HG03135 (cell line): Measurements from ENCODE around the gene PES1.
"Not testable (repeated sequence)": the region's sequence is repeated elsewhere in the genome, so short reads cannot be mapped to it uniquely, and the experiment has no call there.

ENCODE experiments used
- ATAC-seq: cut with Tn5 transposase; IDR thresholded peaks from one replicate; pipeline ENCODE4 v1.9.1; 2021; ENCODE audit warnings: mild to moderate bottlenecking, moderate library complexity; ENCODE audit not compliant: unreplicated experiment

Gene PES1

DNA sequence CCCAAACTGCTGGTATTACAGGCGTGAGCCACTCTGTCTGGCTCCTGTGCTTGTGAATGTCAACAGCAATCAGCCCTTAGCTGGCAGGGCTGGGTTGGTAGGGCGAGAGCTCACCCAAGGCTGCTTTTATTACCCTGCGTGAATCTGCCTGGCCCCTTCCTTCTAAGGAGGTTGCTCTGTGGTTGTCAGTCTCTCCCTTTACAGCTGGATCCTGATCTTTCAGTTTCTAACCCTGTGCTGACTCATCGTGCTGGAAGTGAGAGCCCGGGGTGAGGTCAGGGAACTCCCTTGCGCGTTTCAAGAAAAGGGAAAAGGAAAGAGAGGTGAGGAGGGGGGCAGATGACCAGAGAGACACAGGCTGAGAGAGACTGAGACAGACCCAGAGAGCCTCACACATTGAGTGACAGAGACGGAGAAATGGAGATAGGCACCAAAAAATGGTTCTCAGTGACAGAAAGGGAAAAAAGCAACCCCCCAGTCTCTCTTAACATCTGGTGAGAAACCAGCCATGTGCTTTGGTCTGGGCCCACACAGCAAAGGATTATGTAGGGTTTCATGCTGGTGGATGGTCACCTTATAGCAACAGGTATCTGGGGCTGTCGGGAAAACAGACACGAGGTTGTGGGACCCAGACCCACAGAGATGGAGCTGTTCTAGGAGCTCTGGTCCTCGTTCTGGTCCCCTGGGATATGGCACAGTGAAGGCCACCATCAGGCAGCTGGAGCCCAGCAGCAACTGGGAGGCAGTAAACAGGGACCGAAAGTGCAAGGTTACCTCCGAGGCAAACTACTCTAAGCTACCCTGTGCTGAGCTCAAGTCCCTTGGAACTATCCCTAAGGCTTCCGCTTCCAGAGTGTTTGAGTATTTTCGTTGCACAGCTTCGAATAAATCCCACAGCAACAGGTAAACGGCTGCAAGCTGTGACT is 17.8 kb upstream of the PES1 start:
- no peak for ATAC-seq

DNA sequence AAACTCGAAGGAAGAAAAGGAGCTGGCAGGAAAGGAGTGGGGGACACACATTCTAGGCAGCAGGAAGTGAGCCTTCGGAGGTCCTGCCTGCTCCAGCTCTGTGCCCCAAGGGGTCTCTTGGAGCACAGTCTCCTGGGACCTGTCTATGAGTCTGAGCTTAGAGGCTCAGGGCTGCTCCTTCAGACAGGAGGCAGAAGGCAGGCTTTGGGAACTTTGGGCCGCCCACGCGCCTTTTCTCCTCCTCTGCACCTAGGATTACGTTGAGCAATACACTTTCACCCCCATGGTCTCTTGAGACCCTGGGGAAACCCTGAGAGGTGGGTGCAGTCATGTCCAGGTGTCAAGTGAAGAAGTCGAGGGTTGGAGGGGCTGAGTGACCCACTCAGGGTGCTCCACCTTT is 16.2 kb upstream of the PES1 start:
- no peak for ATAC-seq

- peak; percentile 9 for ATAC-seq
Observed at GRCh38 chr22:30607300-30607930, 15.7 kb upstream of the PES1 start.

DNA sequence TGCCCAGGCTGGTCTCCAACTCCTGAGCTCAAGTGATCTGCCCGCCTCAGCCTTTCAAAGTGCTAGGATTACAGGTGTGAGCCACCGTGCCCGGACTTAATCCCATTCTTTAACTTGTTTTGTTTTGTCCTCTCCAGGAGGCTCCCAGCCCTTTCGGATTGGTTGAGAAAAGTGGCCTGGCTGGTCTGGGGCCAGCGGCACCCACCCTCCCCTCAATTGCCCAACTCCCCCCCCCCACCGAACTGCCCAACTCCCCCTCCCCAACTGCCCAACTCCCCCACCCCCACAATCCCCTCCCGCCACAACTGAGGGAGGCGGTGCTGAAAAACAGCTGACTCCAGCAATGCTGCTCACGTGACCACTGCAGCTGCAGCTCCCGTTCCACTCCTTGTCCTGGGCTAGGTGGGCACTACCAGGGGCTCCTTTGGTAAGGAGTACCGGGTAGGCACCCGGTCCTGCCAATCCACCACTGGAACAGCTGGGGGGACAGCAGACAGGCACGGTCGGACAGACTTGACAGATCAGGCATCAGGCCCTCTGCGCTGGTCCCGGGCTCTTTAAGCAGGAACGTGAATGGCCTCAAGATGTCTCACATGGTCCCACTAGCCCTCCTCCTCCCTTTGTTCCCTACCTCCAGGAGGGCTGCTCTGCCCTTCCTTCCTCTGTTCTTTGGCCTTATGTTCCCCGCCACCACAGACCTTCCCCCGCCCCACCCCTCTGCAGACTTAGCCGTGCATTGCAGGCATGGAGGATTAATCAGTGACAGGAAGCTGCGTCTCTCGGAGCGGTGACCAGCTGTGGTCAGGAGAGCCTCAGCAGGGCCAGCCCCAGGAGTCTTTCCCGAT is 15.0 kb upstream of the PES1 start, which contains the start of gene TCN2:
TCN2 (plus strand) TSS at position 720 of the 845 bp plus-strand sequence. CDS start 158 bp downstream, outside the sequence.
- ATAC-seq, result peak; percentile 46

DNA sequence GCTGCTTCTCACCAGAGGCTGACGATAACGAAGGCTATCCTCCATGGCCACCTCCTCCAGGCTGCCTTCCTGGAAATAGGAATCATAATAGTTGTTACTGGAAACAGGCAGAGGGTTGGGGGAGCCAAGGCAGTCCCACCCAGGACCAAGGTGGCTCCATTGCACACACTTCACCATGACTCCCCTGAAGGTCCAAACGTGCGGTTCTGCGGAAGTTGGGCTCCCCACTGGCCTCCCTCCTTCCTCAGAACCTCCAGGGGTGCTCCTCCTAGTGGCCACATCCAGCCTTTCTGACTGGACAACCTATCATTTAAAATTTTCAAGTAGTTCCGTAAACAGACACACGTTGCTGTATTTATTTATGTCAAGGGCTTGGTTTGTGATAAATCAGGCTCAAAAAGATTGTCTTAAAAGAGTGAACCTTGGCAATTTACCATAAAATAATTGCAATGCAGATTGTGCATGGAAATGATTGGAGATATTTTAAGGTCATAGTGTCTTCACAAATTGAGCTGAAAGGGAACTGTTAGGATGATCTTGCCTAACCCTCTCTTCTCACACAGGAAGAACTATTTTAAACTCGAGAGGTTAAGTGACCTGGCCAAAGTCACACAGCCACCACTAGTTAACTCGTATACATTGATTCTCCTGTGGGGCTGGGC is 13.9 kb upstream of the PES1 start:
- no peak for ATAC-seq

DNA sequence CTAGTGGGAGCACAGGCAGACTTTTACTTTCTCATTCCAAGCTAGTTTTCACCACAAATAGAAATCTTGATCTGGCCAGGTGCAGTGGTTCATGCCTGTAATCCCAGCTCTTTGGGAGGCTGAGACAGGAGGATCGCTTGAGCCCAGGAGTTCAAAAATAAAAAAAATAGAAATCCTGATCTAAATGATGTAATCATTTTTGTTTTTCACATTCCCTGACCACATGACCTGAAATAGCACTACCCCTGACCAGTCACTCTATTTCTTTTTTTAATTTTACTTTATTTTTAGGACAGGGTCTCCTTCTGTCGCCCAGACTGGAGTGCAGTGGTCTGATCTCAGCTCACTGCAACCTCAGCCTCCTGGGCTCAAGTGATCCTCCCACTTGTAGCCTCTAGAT is 13.0 kb upstream of the PES1 start:
- ATAC-seq, result no peak

- ATAC-seq, result no peak
Observed at GRCh38 chr22:30603801-30604200, 12.1 kb upstream of the PES1 start.

GRCh38 chr22:30602049-30602448 is 10.3 kb upstream of the PES1 start:
- no peak for ATAC-seq

GRCh38 chr22:30601464-30601863 is 9.8 kb upstream of the PES1 start:
- no peak for ATAC-seq

DNA sequence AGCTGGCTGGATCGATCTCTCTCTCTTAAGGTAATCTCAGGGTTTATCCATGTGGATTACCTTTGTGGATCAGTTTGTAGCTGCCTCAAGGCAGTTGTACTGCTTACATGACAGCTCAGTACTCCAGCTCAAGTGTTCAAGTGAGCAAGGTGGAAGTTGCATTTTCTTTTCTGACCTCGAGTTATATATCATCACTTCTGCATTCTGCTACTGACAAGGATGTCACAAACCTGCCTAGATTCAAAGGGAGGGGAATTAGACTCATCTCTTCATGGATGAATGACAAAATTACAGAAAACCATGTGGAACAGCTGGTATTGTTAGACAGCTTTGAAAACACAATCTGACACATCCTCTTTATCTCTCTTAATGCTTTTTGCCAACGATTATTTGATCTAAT is 9.2 kb upstream of the PES1 start:
- ATAC-seq, result no peak

DNA sequence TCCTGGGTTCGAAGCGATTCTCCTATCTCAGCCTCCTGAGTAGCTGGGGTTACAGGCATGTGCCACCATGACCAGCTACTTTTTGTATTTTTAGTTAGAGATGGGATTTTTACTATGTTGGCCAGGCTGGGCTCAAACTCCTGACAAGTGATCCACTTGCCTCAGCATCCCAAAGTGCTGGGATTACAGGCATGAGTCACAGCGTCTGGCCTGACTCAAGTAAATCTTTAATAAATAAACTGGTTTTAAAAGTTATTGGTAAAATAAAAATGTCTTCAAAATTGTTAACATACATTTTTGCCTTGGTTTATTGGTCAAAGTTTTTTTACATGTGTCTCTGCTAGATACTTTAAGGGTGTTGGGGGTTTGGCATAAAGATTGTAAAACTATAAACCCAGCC is 7.3 kb upstream of the PES1 start:
- no peak for ATAC-seq

DNA sequence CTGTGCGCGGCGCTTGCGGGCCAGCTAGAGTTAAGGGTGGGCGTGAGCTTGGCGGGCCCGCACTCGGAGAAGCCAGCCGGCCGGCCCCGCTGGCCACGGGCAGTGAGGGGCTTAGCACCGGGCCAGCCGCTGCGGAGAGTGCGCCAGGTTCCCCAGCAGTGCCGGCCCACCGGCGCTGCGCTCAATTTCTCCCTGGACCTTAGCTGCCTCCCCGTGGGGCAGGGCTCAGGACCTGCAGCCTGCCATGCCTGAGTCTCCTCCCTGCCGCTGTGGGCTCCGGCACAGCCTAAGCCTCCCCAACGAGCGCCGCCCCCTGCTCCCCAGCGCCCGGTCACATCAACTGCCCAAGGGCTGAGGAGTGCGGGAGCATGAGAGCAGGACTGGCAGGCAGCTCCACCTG is 5.2 kb upstream of the PES1 start:
- no peak for ATAC-seq

DNA sequence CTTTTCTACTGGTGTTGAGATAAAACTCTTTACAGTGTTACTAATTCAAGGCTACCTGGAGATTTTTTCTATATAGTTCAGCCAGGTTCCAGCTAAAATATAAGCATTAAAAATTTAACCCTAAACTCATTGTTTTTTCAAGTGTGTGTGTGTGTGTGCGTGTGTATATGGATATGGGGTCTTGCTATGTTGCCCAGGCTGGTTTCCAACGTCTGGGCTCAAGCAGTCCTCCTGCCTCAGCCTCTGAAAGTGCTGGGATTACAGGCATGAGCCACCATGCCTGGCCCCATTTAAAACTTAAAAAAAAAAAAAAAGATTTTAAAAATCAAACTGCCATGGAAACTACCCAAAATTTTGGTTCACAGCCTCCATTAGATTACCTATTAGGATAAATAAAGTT is 4.5 kb upstream of the PES1 start:
- no peak for ATAC-seq

- not testable (repeated sequence) for ATAC-seq
Observed at GRCh38 chr22:30592360-30592713, 627 bp upstream of the PES1 start.

DNA sequence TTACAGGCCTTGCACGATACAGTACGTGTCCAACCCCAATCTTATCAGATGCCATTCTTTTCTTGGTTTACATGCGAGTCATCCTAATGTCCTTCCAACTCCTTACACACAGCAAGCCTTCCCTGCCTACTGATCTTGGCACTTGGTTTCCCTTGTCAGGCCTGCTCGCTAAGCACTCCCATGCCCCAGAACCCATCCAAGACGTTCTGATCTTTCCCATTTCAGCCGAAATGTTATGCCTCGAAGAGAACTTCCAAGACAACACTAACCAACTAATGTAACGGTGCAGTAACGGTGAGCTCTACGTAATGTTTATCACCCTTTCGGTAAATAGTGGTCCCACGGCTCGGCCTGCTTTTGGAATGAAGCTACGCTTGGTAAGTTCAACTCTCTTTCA is 521 bp downstream of the PES1 start:
- no peak for ATAC-seq

GRCh38 chr22:30586414-30586813 is 5.3 kb downstream of the PES1 start:
- ATAC-seq, result no peak

DNA sequence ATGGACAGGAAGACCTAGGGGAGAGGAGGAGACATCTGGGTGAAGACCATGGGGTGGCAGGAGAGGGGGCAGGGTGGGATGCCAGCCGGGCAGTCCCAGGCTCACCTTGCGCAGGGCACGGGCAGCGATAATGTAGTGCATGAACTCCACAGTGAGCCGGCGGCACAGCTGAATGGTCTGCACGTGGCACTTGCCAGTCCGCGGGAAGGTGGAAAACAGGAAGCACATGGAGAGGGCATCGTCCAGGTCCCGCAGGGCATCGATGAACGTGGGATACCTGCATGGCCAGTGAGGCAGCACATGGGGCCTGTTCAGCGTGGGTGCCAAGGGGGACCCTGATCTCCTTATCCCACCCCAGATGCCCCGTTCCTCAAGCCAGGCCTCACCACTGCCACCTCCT is 7.3 kb downstream of the PES1 start:
- no peak for ATAC-seq

GRCh38 chr22:30582788-30583545 is 8.7 kb downstream of the PES1 start:
- ATAC-seq, result no peak

GRCh38 chr22:30582051-30582450 is 9.7 kb downstream of the PES1 start:
- no peak for ATAC-seq

DNA sequence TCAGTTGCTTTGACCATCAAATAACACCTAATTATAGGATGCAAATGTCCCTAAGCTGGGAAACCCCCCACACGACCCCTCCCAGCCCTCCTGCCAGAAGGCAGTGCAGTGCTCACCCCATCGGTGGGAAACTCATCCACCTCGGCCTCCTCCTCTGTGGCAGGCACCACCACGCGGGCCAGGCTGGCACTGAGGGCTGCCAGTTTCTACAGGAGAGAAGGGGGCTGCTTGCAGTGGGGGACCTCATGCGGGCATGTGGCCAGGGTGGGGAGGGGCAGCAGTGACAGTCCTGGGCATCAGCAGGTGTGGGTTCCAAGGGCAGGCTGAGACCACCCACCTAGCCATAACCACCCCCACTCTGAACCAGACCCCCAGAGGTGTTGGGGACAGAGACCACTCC is 10.8 kb downstream of the PES1 start:
- no peak for ATAC-seq
